GM23338 (cell line): ENCODE measurements around the gene OR5H14.

ENCODE experiments used
- CREB1 ChIP-seq: fragments of 250-450 bp; sonication (Bioruptor Pico); IDR thresholded peaks from 2 replicates; pipeline ENCODE4 v1.5.0; 2020; ENCODE audit warnings: low read depth, mild to moderate bottlenecking, moderate library complexity
- CTCF ChIP-seq, 2 experiments: fragments of 200-600 bp in 1 of 2; sonication (generic) in 1 of 2; conservative IDR thresholded peaks; 2 replicates each; pipeline versions ENCODE4 v1.5.1 to v1.6.1; 2016 to 2017; ENCODE audit warnings: antibody characterized with exemption in 2 of 2, low read depth in 2 of 2, mild to moderate bottlenecking in 2 of 2, moderate library complexity in 1 of 2
- EZH2 ChIP-seq: fragments of 200-600 bp; sonication (generic); IDR thresholded peaks from one replicate; pipeline ENCODE4 v1.8.0; 2017; ENCODE audit warnings: antibody characterized with exemption, mild to moderate bottlenecking, low read depth; ENCODE audit not compliant: unreplicated experiment
- EZH2phosphoT487 ChIP-seq: fragments of 200-600 bp; sonication (generic); IDR thresholded peaks from one replicate; pipeline ENCODE4 v1.8.1; 2018; ENCODE audit warnings: antibody characterized with exemption; ENCODE audit not compliant: unreplicated experiment
- POLR2AphosphoS5 ChIP-seq: IDR thresholded peaks from 2 replicates; pipeline ENCODE4 v1.6.1; 2016; ENCODE audit warnings: antibody characterized with exemption, low read depth
- REST ChIP-seq: IDR thresholded peaks from one replicate; pipeline ENCODE4 v1.6.1; 2018; ENCODE audit warnings: antibody characterized with exemption; ENCODE audit not compliant: unreplicated experiment
- ZNF331 ChIP-seq: fragments of 250-450 bp; sonication (Bioruptor Pico); IDR thresholded peaks from 2 replicates; pipeline ENCODE4 v1.5.0; 2020; ENCODE audit warnings: low read depth, mild to moderate bottlenecking, moderate library complexity
- TF ChIP-seq, protein P1 (sequence below): fragments of 250-450 bp; sonication (Bioruptor Pico); IDR thresholded peaks from 2 replicates; pipeline ENCODE4 v1.5.0; 2020; ENCODE audit warnings: mild to moderate bottlenecking, moderate library complexity
- TF ChIP-seq, protein P2 (sequence below): IDR thresholded peaks from 2 replicates; pipeline ENCODE4 v1.6.1; 2016; ENCODE audit warnings: antibody characterized with exemption

DNA sequence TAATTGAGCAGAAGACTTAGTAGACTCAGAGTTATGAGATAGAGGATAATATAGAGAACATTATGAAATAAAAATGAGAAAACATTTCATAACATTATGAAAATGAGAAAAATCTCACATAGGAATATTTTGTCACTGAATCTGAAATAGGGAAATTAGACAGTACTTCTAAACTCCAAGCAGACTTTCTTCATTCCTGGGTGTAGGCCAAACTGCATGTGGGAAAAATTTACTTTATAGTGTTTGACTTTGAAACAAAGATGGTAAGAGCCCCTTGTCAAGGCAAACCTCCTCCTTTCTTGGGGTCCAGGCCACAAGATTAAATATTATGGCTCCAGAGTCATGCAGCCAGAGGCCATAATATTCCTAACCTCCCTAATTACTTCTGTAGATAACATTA is 6.7 kb upstream of the OR5H14 start:
- TF ChIP-seq CTCF (conservative IDR thresholded peaks at IDR 0.05; ENCODE audit: low read depth in 2 of 2): no peak
- TF ChIP-seq, protein P1, sequence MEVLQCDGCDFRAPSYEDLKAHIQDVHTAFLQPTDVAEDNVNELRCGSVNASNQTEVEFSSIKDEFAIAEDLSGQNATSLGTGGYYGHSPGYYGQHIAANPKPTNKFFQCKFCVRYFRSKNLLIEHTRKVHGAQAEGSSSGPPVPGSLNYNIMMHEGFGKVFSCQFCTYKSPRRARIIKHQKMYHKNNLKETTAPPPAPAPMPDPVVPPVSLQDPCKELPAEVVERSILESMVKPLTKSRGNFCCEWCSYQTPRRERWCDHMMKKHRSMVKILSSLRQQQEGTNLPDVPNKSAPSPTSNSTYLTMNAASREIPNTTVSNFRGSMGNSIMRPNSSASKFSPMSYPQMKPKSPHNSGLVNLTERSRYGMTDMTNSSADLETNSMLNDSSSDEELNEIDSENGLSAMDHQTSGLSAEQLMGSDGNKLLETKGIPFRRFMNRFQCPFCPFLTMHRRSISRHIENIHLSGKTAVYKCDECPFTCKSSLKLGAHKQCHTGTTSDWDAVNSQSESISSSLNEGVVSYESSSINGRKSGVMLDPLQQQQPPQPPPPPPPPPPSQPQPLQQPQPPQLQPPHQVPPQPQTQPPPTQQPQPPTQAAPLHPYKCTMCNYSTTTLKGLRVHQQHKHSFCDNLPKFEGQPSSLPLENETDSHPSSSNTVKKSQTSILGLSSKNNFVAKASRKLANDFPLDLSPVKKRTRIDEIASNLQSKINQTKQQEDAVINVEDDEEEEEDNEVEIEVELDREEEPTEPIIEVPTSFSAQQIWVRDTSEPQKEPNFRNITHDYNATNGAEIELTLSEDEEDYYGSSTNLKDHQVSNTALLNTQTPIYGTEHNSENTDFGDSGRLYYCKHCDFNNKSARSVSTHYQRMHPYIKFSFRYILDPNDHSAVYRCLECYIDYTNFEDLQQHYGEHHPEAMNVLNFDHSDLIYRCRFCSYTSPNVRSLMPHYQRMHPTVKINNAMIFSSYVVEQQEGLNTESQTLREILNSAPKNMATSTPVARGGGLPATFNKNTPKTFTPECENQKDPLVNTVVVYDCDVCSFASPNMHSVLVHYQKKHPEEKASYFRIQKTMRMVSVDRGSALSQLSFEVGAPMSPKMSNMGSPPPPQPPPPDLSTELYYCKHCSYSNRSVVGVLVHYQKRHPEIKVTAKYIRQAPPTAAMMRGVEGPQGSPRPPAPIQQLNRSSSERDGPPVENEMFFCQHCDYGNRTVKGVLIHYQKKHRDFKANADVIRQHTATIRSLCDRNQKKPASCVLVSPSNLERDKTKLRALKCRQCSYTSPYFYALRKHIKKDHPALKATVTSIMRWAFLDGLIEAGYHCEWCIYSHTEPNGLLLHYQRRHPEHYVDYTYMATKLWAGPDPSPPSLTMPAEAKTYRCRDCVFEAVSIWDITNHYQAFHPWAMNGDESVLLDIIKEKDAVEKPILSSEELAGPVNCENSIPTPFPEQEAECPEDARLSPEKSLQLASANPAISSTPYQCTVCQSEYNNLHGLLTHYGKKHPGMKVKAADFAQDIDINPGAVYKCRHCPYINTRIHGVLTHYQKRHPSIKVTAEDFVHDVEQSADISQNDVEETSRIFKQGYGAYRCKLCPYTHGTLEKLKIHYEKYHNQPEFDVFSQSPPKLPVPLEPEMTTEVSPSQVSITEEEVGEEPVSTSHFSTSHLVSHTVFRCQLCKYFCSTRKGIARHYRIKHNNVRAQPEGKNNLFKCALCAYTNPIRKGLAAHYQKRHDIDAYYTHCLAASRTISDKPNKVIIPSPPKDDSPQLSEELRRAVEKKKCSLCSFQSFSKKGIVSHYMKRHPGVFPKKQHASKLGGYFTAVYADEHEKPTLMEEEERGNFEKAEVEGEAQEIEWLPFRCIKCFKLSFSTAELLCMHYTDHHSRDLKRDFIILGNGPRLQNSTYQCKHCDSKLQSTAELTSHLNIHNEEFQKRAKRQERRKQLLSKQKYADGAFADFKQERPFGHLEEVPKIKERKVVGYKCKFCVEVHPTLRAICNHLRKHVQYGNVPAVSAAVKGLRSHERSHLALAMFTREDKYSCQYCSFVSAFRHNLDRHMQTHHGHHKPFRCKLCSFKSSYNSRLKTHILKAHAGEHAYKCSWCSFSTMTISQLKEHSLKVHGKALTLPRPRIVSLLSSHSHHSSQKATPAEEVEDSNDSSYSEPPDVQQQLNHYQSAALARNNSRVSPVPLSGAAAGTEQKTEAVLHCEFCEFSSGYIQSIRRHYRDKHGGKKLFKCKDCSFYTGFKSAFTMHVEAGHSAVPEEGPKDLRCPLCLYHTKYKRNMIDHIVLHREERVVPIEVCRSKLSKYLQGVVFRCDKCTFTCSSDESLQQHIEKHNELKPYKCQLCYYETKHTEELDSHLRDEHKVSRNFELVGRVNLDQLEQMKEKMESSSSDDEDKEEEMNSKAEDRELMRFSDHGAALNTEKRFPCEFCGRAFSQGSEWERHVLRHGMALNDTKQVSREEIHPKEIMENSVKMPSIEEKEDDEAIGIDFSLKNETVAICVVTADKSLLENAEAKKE: no peak
- no peak for TF ChIP-seq EZH2
- TF ChIP-seq POLR2AphosphoS5: no peak
- no peak for TF ChIP-seq REST
- TF ChIP-seq EZH2phosphoT487: no peak
- no peak for TF ChIP-seq CREB1 (CRISPR knock-in tag)
- TF ChIP-seq ZNF331 (CRISPR knock-in tag): no peak
- TF ChIP-seq, protein P2, sequence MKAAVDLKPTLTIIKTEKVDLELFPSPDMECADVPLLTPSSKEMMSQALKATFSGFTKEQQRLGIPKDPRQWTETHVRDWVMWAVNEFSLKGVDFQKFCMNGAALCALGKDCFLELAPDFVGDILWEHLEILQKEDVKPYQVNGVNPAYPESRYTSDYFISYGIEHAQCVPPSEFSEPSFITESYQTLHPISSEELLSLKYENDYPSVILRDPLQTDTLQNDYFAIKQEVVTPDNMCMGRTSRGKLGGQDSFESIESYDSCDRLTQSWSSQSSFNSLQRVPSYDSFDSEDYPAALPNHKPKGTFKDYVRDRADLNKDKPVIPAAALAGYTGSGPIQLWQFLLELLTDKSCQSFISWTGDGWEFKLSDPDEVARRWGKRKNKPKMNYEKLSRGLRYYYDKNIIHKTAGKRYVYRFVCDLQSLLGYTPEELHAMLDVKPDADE: no peak
